NCI-H345 treated with DMSO at 0.1 percent for 48 hours (cell line): ENCODE results near the gene LONP2.
"Not testable (repeated sequence)": the region's sequence is repeated elsewhere in the genome, so short reads cannot be mapped to it uniquely, and the experiment has no call there.

Experiments
- DNase-seq: peaks from one replicate; lab custom pipeline; 2025; ENCODE audit not compliant: unreplicated experiment; lab: John Stamatoyannopoulos, UW

LONP2 gene

GRCh38 chr16:48235058-48235555 lies 9.0 kb upstream of the LONP2 start:
- DNase-seq, result no peak

GRCh38 chr16:48235556-48236136 lies 8.5 kb upstream of the LONP2 start:
- no peak for DNase-seq

- DNase-seq, result no peak
Observed at GRCh38 chr16:48236286-48236685, 7.8 kb upstream of the LONP2 start.

- DNase-seq, result not testable (repeated sequence)
Observed at GRCh38 chr16:48240147-48240546, 4.0 kb upstream of the LONP2 start.

- DNase-seq, result no peak
Observed at GRCh38 chr16:48244863-48245195, 729 bp downstream of the LONP2 start.

GRCh38 chr16:48246066-48246465 lies 2.0 kb downstream of the LONP2 start:
- no peak for DNase-seq

GRCh38 chr16:48247311-48247710 lies 3.2 kb downstream of the LONP2 start, which contains the start of gene ABCC11:
TSS of gene ABCC11 (minus strand) at chr16:48247539. CDS start at chr16:48231921, 15,618 bp downstream.
- no peak for DNase-seq

- DNase-seq, result no peak
Observed at GRCh38 chr16:48250520-48251278, 6.6 kb downstream of the LONP2 start.

- DNase-seq, result no peak
Observed at GRCh38 chr16:48252013-48252412, 7.9 kb downstream of the LONP2 start.

GRCh38 chr16:48256579-48257177 lies 12.6 kb downstream of the LONP2 start:
- no peak for DNase-seq

- DNase-seq, result no peak
Observed at GRCh38 chr16:48261569-48261968, 17.5 kb downstream of the LONP2 start.

- DNase-seq, result no peak
Observed at GRCh38 chr16:48262631-48263030, 18.5 kb downstream of the LONP2 start.

GRCh38 chr16:48269011-48269410 lies 24.9 kb downstream of the LONP2 start:
- DNase-seq, result no peak

- no peak for DNase-seq
Observed at GRCh38 chr16:48271728-48272127, 27.6 kb downstream of the LONP2 start.

GRCh38 chr16:48272837-48273421 lies 28.8 kb downstream of the LONP2 start:
- DNase-seq, result no peak

GRCh38 chr16:48274476-48274875 lies 30.4 kb downstream of the LONP2 start:
- no peak for DNase-seq

- no peak for DNase-seq
Observed at GRCh38 chr16:48276102-48276501, 32.0 kb downstream of the LONP2 start.

GRCh38 chr16:48277158-48277557 lies 33.1 kb downstream of the LONP2 start:
- DNase-seq, result no peak

GRCh38 chr16:48279199-48279598 lies 35.1 kb downstream of the LONP2 start:
- DNase-seq, result no peak

GRCh38 chr16:48280546-48280945 lies 36.4 kb downstream of the LONP2 start:
- no peak for DNase-seq

GRCh38 chr16:48282636-48283263 lies 38.6 kb downstream of the LONP2 start:
- DNase-seq, result no peak
